H1 (cell line): ENCODE measurements around the gene OR4K1. TPM values are rescaled to one million over a fixed set of nuclear protein-coding genes. Genes with fewer than 3 reads are reported as not detected.

Source experiments
- CTCF ChIA-PET: fragments of 300-600 bp; sonication (Branson Sonifier 250); formaldehyde crosslinking; loops from one replicate; lab custom pipeline; 2021; ENCODE audit not compliant: partially characterized antibody; lab: Charles Lee
- POLR2A ChIA-PET: fragments of 300-600 bp; sonication (Branson Sonifier 250); formaldehyde crosslinking; loops from one replicate; lab custom pipeline; 2021; ENCODE audit warnings: inconsistent platforms; ENCODE audit not compliant: partially characterized antibody; lab: Charles Lee
- DNase-seq, 2 experiments: peaks; one replicate each; pipeline versions ENCODE4 v3.0.0 to v3.0.0-alpha.2; 2010 to 2022; ENCODE audit warnings: low spot score in 2 of 2, low read depth in 1 of 2, mixed read lengths in 1 of 2
- FAIRE-seq: peaks from 2 replicates; lab custom pipeline; 2011; peaks lifted over from hg19 to GRCh38; lab: Jason Lieb, UNC
- H2AFZ ChIP-seq: 2 replicates; pipeline ENCODE4 v1.8.1; 2012; ENCODE audit warnings: low read length, inconsistent platforms
- H2AK5ac ChIP-seq: 2 replicates; pipeline ENCODE4 v1.6.1; 2013; ENCODE audit warnings: low read depth, low read length
- H2BK120ac ChIP-seq: replicated peaks from 2 replicates; pipeline ENCODE3; 2013; ENCODE audit warnings: low read depth, low read length, inconsistent platforms
- H2BK12ac ChIP-seq: 2 replicates; pipeline ENCODE4 v1.6.1; 2013; ENCODE audit warnings: low read depth, low read length
- H2BK15ac ChIP-seq: 2 replicates; pipeline ENCODE4 v1.6.1; 2013; ENCODE audit warnings: low read length
- H2BK20ac ChIP-seq: 2 replicates; pipeline ENCODE4 v1.6.1; 2013; ENCODE audit warnings: low read length
- H2BK5ac ChIP-seq: 2 replicates; pipeline ENCODE4 v1.6.1; 2013; ENCODE audit warnings: low read depth, low read length
- H3K14ac ChIP-seq: 2 replicates; pipeline ENCODE4 v1.6.1; 2013; ENCODE audit warnings: inconsistent platforms; ENCODE audit not compliant: insufficient read length
- H3K18ac ChIP-seq: 2 replicates; pipeline ENCODE4 v1.6.1; 2013; ENCODE audit warnings: low read length; ENCODE audit errors: extremely low read depth
- H3K23ac ChIP-seq: 2 replicates; pipeline ENCODE4 v1.6.1; 2013; ENCODE audit warnings: inconsistent platforms; ENCODE audit not compliant: insufficient read length
- H3K23me2 ChIP-seq: 2 replicates; pipeline ENCODE4 v1.6.1; 2013; ENCODE audit warnings: low read depth, low read length
- H3K27ac ChIP-seq: 2 replicates; pipeline ENCODE4 v1.6.1; 2011; ENCODE audit warnings: low read depth, low read length, inconsistent platforms
- H3K27me3 ChIP-seq, 4 experiments: replicated peaks in 1 of 4; 1 replicate in 1 of 4; 2 replicates in 3 of 4; pipeline versions ENCODE4 v1.6.1 to v1.8.1; 2011 to 2013; ENCODE audit warnings: low read length in 3 of 4, mild to moderate bottlenecking in 3 of 4, inconsistent platforms in 2 of 4, mixed read lengths in 2 of 4, moderate library complexity in 1 of 4; ENCODE audit not compliant: control insufficient read depth in 3 of 4, insufficient read depth in 3 of 4; ENCODE audit errors: extremely low read depth in 1 of 4
- H3K36me3 ChIP-seq, 4 experiments: 2 replicates each; pipeline versions ENCODE4 v1.6.1 to v1.8.1; 2011 to 2013; ENCODE audit warnings: mild to moderate bottlenecking in 4 of 4, low read length in 3 of 4, moderate library complexity in 2 of 4, control low read depth in 1 of 4, inconsistent platforms in 1 of 4; ENCODE audit not compliant: insufficient read depth in 4 of 4, control insufficient read depth in 2 of 4
- H3K4ac ChIP-seq: replicated peaks from 2 replicates; pipeline ENCODE3; 2013; ENCODE audit warnings: low read length, low read depth, mixed read lengths, inconsistent platforms; ENCODE audit not compliant: insufficient read length
- H3K4me1 ChIP-seq, 4 experiments: replicated peaks in 1 of 4; 1 replicate in 1 of 4; 2 replicates in 3 of 4; pipeline versions ENCODE4 v1.6.1 to v1.8.1; 2011 to 2013; ENCODE audit warnings: low read length in 3 of 4, inconsistent platforms in 2 of 4, mixed read lengths in 1 of 4; ENCODE audit not compliant: insufficient read depth in 4 of 4, control insufficient read depth in 3 of 4
- H3K4me2 ChIP-seq, 2 experiments: 2 replicates each; pipeline versions ENCODE4 v1.6.1 to v1.8.1; 2011 to 2013; ENCODE audit warnings: low read depth in 2 of 2, low read length in 2 of 2, control low read depth in 1 of 2, inconsistent platforms in 1 of 2, mild to moderate bottlenecking in 1 of 2; ENCODE audit not compliant: insufficient read depth in 1 of 2
- H3K4me3 ChIP-seq, 4 experiments: fragments of 200-600, 300-600 bp in 1 of 4; sonication (generic), shearing (Covaris generic), sonication (Bioruptor Twin) in 1 of 4; 2 replicates each; pipeline versions ENCODE4 v1.5.1 to v1.8.1; 2011 to 2016; ENCODE audit warnings: low read length in 4 of 4, low read depth in 3 of 4, control low read depth in 2 of 4, inconsistent platforms in 2 of 4, mild to moderate bottlenecking in 2 of 4, mixed read lengths in 1 of 4, moderate library complexity in 1 of 4; ENCODE audit not compliant: insufficient read depth in 2 of 4; ENCODE audit errors: extremely low read depth in 1 of 4
- H3K56ac ChIP-seq: replicated peaks from 2 replicates; pipeline ENCODE3; 2013; ENCODE audit warnings: low read depth, mild to moderate bottlenecking, mixed read lengths, low read length, inconsistent platforms; ENCODE audit not compliant: insufficient read length
- H3K79me1 ChIP-seq: 2 replicates; pipeline ENCODE4 v1.6.1; 2013; ENCODE audit warnings: low read depth, low read length, control low read depth
- H3K79me2 ChIP-seq, 2 experiments: 2 replicates each; pipeline versions ENCODE4 v1.6.1 to v1.8.1; 2012 to 2013; ENCODE audit warnings: low read length in 2 of 2, mild to moderate bottlenecking in 2 of 2, inconsistent platforms in 1 of 2; ENCODE audit not compliant: insufficient read depth in 2 of 2, control insufficient read depth in 1 of 2
- H3K9ac ChIP-seq, 4 experiments: replicated peaks in 1 of 4; 1 replicate in 1 of 4; 2 replicates in 3 of 4; pipeline versions ENCODE4 v1.6.1 to v1.8.1; 2011 to 2013; ENCODE audit warnings: low read depth in 3 of 4, low read length in 3 of 4, control low read depth in 2 of 4, mild to moderate bottlenecking in 2 of 4, moderate library complexity in 2 of 4, inconsistent platforms in 1 of 4; ENCODE audit errors: extremely low read depth in 1 of 4
- H3K9me3 ChIP-seq, 2 experiments: 2 replicates each; pipeline versions ENCODE4 v1.6.1 to v1.8.1; 2012 to 2013; ENCODE audit warnings: mild to moderate bottlenecking in 2 of 2, moderate library complexity in 2 of 2, control low read depth in 1 of 2, inconsistent platforms in 1 of 2, low read depth in 1 of 2, low read length in 1 of 2, mixed read lengths in 1 of 2; ENCODE audit not compliant: insufficient read depth in 2 of 2
- H4K20me1 ChIP-seq, 2 experiments: replicated peaks in 1 of 2; 2 replicates each; pipeline versions ENCODE3 to v1.8.1; 2011 to 2013; ENCODE audit warnings: inconsistent platforms in 2 of 2, low read length in 2 of 2, mild to moderate bottlenecking in 1 of 2; ENCODE audit not compliant: insufficient read depth in 2 of 2, control insufficient read depth in 1 of 2
- H4K5ac ChIP-seq: 2 replicates; pipeline ENCODE4 v1.6.1; 2013; ENCODE audit warnings: low read length, low read depth, mixed read lengths, inconsistent platforms; ENCODE audit not compliant: insufficient read length
- H4K8ac ChIP-seq: 2 replicates; pipeline ENCODE4 v1.8.0; 2013; ENCODE audit warnings: mild to moderate bottlenecking, moderate library complexity, low read length, inconsistent platforms; ENCODE audit not compliant: insufficient read depth; ENCODE audit errors: extremely low read depth
- H4K91ac ChIP-seq: replicated peaks from 2 replicates; pipeline ENCODE3; 2013; ENCODE audit warnings: low read length, mixed read lengths, inconsistent platforms; ENCODE audit not compliant: insufficient read length
- RBBP5 ChIP-seq: IDR thresholded peaks from 2 replicates; pipeline ENCODE4 v1.7.1; 2012; ENCODE audit warnings: low read depth, mild to moderate bottlenecking, inconsistent platforms, low read length, moderate library complexity, borderline replicate concordance
- WGBS, 2 experiments: shearing (Covaris generic) in 1 of 2; methylation state at CpG; one replicate each; pipeline versions ENCODE4 v1.1.6 to v1.1.7; 2013 to 2015; ENCODE audit warnings: low lambda C conversion rate in 2 of 2, mixed read lengths in 2 of 2, inconsistent platforms in 1 of 2, low coverage in 1 of 2, missing lambda C conversion rate in 1 of 2; ENCODE audit not compliant: insufficient replicate concordance in 2 of 2, insufficient coverage in 1 of 2, insufficient read length in 1 of 2; ENCODE audit errors: extremely low coverage in 1 of 2, missing lambda C conversion rate in 1 of 2; 5-methylcytosine and 5-hydroxymethylcytosine counted together
- polyA plus RNA-seq, 7 experiments: library from polyadenylated mRNA; depleted of rRNA in 3 of 7; stranded (reverse) in 5 of 7; unstranded in 2 of 7; fragments of >200 nt in 5 of 7; fragments of 200-250 nt in 2 of 7; gene quantifications; 1 replicate in 5 of 7; 2 replicates in 1 of 7; 4 replicates in 1 of 7; pipeline versions ENCODE4 v1.2.1 to v1.2.3, GENCODE V29; 2011 to 2013; ENCODE audit warnings: missing spikeins in 2 of 7, mixed read lengths in 2 of 7
- total RNA-seq: library from RNA; stranded (reverse); fragmentation: NEBNext Ultra II Directional; extraction: Animal tissue kit (Norgen Biotek cat#: 25700); gene quantifications from 2 replicates; pipeline ENCODE4 v1.2.1, GENCODE V29; 2021

The OR4K1 gene
- total and polyA plus RNA-seq, 2 of the 8 experiments (the other 6 are each of a cell fraction or from before 2014, with no cell fraction given) = not detected

DNA sequence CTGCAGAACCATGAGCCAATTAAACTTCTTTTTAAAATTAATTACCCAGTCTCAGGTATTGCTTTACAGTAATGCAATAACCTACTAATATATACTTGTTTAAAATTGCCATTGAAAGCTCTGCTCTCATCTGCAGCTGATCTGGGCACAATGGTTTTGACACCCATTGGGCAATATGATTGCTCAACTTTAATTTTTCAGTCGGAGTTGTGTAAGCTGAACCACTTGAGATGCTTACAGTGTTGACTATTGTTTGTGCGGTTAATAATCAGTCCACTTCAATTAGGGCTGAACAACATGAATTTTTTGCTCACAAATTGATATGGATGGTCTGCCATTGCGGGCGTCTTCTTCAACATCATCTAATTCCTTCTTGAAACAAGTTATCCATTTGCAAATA, 28.3 kb upstream of the OR4K1 start:
- Histone ChIP-seq H2BK5ac (no peak overlapping the region), H3K9me3 (peaks cover 44 to 53% of the 10 kb centered on the region in 2 experiments), H4K5ac (no peak overlapping the region), H3K4ac (no peak overlapping the region), H3K4me2 (no peak overlapping the region), H3K4me3 (no peak overlapping the region), H3K56ac (no peak overlapping the region), H4K8ac (no peak overlapping the region), H3K14ac (no peak overlapping the region), H4K91ac (no peak overlapping the region), H2BK15ac (no peak overlapping the region), H3K79me2 (no peaks in the 10 kb centered on the region), H3K9ac (no peak overlapping the region), H4K20me1 (no peaks in the 10 kb centered on the region), H3K27me3 (no peaks in the 10 kb centered on the region), H3K23me2 (no peaks in the 10 kb centered on the region), H3K18ac (no peak overlapping the region), H2BK12ac (no peak overlapping the region), H2AK5ac (no peak overlapping the region), H3K36me3 (no peaks in the 10 kb centered on the region), H2BK20ac (no peak overlapping the region), H3K23ac (no peak overlapping the region), H3K79me1 (no peaks in the 10 kb centered on the region), H3K4me1 (no peaks in the 10 kb centered on the region), H2AFZ (no peak overlapping the region), H3K27ac (no peak overlapping the region), H2BK120ac (no peak overlapping the region)
- CTCF ChIA-PET = no interaction called here
- DNase-seq = no peak
- FAIRE-seq = no peak
- POLR2A ChIA-PET = no interaction called here
- WGBS, 2 experiments = 85% methylated on average over 4 of the region's 4 CpGs; no CpG with 5 or more reads in 1 of the 2 experiments
- no peak for TF ChIP-seq RBBP5
